VCaP (cell line): ENCODE data around the gene MIGA1.

Source experiments
- H3K27ac ChIP-seq: fragments of 450-650 bp; 2 replicates; pipeline ENCODE4 v1.5.1; 2017
- CTCF ChIP-seq: fragments of 450-650 bp; conservative IDR thresholded peaks from 2 replicates; pipeline ENCODE4 v1.5.1; 2017; ENCODE audit warnings: mild to moderate bottlenecking, moderate library complexity

The MIGA1 gene

GRCh38 chr1:77841574-77841973 lies 62.1 kb downstream of the MIGA1 start:
- no peak for TF ChIP-seq CTCF
- H3K27ac ChIP-seq: no peak overlapping the region

- no peak for TF ChIP-seq CTCF
Observed at GRCh38 chr1:77845951-77846350, 66.5 kb downstream of the MIGA1 start.

DNA sequence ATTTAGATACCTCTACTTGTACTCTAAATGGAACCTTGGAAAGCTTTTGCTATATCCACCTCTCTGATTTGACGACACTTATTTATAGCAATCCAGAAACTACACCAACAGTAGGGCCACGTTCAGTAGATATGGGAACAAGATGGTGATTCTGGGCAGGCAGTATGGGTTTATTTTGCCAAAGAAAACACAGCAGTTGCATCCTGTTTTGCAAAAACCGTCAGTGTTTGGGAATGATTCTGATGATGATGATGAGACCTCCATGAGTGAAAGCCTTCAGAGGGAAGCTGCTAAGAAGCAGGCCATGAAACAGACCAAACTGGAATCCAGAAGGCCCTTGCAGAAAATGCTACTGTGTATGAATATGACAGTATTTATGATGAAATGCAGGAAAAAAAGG lies 67.5 kb downstream of the MIGA1 start:
- H3K27ac ChIP-seq: no peak overlapping the region
- no peak for TF ChIP-seq CTCF

More at GRCh38 chr1:77845951-77846350, 66.5 kb downstream of the MIGA1 start:
- H3K27ac ChIP-seq: no peak overlapping the region

GRCh38 chr1:77847621-77848080 lies 68.2 kb downstream of the MIGA1 start:
- no peak for TF ChIP-seq CTCF
- H3K27ac ChIP-seq: no peak overlapping the region

GRCh38 chr1:77850082-77850481 lies 70.6 kb downstream of the MIGA1 start:
- TF ChIP-seq CTCF: no peak
- H3K27ac ChIP-seq: no peak overlapping the region

DNA sequence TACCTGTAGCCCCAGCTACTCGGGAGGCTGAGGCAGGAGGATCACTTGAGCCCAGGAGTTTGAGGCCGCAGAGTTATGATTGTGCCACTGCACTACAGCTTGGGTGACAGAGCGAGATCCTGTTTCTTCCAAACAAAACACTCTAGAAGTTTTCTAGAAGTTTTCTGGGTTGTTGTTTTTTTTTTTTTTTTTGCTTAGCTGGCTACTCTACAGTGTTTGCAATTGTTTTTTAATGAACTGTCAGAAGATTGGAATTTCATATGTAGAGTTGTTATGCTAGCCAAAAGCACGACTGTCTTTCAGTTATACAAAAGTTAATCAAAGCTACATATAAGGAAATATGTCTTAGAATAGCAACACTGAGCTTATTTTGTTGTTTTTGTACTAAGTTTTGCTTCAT lies 78.1 kb downstream of the MIGA1 start:
- no peak for TF ChIP-seq CTCF
- peak overlapping the region; percentile 70 for H3K27ac ChIP-seq

GRCh38 chr1:77858725-77859124 lies 79.3 kb downstream of the MIGA1 start:
- TF ChIP-seq CTCF: no peak
- H3K27ac ChIP-seq: peak overlapping the region; percentile 70
